Duodenal mucosa (tissue), 2 donors: ENCODE measurements around the gene FAM13A.

Experiments used
- H3K27ac ChIP-seq: one replicate; pipeline ENCODE4 v1.7.0; 2013; ENCODE audit warnings: low read depth, low read length
- H3K27me3 ChIP-seq, 2 donors: one replicate each; pipeline ENCODE4 v1.7.0; 2013; ENCODE audit warnings: low read length in 2 of 2, control low read depth in 1 of 2; ENCODE audit not compliant: insufficient read depth in 2 of 2, control insufficient read depth in 1 of 2
- H3K36me3 ChIP-seq, 2 donors: one replicate each; pipeline ENCODE4 v1.7.0; 2013; ENCODE audit warnings: low read length in 2 of 2, control low read depth in 1 of 2; ENCODE audit not compliant: insufficient read depth in 2 of 2, control insufficient read depth in 1 of 2
- H3K4me1 ChIP-seq, 2 donors: one replicate each; pipeline ENCODE4 v1.7.0; 2013; ENCODE audit warnings: low read length in 2 of 2, control low read depth in 1 of 2; ENCODE audit not compliant: insufficient read depth in 2 of 2, control insufficient read depth in 1 of 2
- H3K4me3 ChIP-seq, 2 donors: one replicate each; pipeline ENCODE4 v1.7.0; 2013; ENCODE audit warnings: low read length in 2 of 2, low read depth in 1 of 2
- H3K9ac ChIP-seq, 2 donors: one replicate each; pipeline ENCODE4 v1.7.0; 2013; ENCODE audit warnings: low read length in 2 of 2, low read depth in 1 of 2
- H3K9me3 ChIP-seq, 2 donors: one replicate each; pipeline ENCODE4 v1.7.0; 2013; ENCODE audit warnings: low read length in 2 of 2, control low read depth in 1 of 2; ENCODE audit not compliant: control insufficient read depth in 1 of 2

FAM13A gene

DNA sequence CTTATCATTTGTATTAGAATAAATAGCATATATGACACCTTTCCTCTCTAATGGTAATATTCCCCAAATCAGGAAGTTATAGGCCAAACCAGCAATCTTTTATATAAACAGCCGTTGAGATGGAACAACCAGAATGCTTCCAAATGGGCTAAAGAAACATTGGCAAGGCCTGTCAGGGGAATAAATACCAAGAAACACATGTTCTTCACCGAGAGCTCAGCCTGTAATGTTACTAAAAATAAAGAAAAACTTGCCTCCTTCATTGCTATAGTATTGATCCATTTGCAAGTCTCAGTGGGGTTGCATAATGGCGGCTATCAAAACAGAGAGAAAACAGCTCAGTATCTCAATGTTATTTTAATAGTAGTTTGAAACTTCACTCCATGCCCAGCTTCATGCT is 104.9 kb downstream of the FAM13A start:
- no peak overlapping the region for H3K9ac ChIP-seq
- H3K4me1 ChIP-seq: peaks cover 0 to 9% of the 10 kb centered on the region in 2 donors
- no peak overlapping the region for H3K27ac ChIP-seq
- no peak overlapping the region for H3K4me3 ChIP-seq
- no peaks in the 10 kb centered on the region for H3K9me3 ChIP-seq
- no peaks in the 10 kb centered on the region for H3K36me3 ChIP-seq
- no peaks in the 10 kb centered on the region for H3K27me3 ChIP-seq

- peaks cover 0 to 9% of the 10 kb centered on the region in 2 donors for H3K4me1 ChIP-seq
- H3K4me3 ChIP-seq: no peak overlapping the region
- no peak overlapping the region for H3K9ac ChIP-seq
- no peaks in the 10 kb centered on the region for H3K36me3 ChIP-seq
- H3K9me3 ChIP-seq: no peaks in the 10 kb centered on the region
- no peaks in the 10 kb centered on the region for H3K27me3 ChIP-seq
- no peak overlapping the region for H3K27ac ChIP-seq
These were observed 107.4 kb downstream of the FAM13A start for GRCh38 chr4:88949605-88950004.

DNA sequence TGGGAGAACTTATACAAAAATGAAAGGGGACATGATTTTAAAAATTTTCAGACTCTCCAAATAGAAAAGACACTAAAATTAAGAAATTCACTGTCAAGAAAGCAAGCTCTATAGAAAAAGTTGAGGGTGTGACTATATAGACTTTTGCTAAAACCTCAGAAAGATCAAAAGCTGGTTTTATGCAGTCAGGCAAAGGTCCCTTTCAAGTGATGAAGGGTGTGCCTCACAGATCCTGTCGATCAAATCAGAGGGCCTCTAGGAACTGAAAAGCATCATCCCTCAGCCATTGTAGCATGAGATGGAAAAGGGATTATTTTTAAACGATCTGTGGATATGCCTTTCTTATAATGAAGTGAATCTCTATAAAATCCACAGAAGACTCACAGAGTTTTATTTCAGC is 116.5 kb downstream of the FAM13A start:
- no peaks in the 10 kb centered on the region for H3K4me1 ChIP-seq
- H3K27me3 ChIP-seq: no peaks in the 10 kb centered on the region
- H3K9me3 ChIP-seq: no peaks in the 10 kb centered on the region
- no peak overlapping the region for H3K27ac ChIP-seq
- H3K9ac ChIP-seq: no peak overlapping the region
- no peak overlapping the region for H3K4me3 ChIP-seq
- no peaks in the 10 kb centered on the region for H3K36me3 ChIP-seq

DNA sequence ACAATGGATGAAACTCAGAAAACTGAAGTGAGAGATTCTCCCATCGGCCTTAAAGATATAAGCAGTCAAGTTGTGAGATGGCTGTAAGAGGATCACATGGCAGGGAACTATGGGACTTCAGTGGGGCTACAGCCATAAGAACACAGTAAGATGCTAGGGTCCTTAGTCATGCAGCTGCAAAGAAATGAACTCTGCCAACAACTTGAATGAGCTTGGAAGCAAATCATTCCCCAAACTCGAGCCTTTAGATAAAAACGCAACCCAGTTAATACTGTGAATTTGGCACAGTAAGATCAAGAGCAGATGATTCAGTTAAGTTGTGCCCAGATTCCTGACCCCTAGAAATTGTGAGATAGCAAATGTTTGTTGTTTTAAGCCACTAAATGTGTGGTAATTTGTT is 117.3 kb downstream of the FAM13A start:
- Histone ChIP-seq H3K36me3 (no peaks in the 10 kb centered on the region), H3K27ac (no peak overlapping the region), H3K9me3 (no peaks in the 10 kb centered on the region), H3K9ac (no peak overlapping the region), H3K27me3 (no peaks in the 10 kb centered on the region), H3K4me3 (no peak overlapping the region), H3K4me1 (no peaks in the 10 kb centered on the region)

GRCh38 chr4:88938138-88938537 is 118.8 kb downstream of the FAM13A start:
- Histone ChIP-seq H3K9ac (no peak overlapping the region), H3K27ac (no peak overlapping the region), H3K27me3 (no peaks in the 10 kb centered on the region), H3K4me3 (no peak overlapping the region), H3K9me3 (no peaks in the 10 kb centered on the region), H3K4me1 (peaks cover 0 to 6% of the 10 kb centered on the region in 2 donors), H3K36me3 (no peaks in the 10 kb centered on the region)

DNA sequence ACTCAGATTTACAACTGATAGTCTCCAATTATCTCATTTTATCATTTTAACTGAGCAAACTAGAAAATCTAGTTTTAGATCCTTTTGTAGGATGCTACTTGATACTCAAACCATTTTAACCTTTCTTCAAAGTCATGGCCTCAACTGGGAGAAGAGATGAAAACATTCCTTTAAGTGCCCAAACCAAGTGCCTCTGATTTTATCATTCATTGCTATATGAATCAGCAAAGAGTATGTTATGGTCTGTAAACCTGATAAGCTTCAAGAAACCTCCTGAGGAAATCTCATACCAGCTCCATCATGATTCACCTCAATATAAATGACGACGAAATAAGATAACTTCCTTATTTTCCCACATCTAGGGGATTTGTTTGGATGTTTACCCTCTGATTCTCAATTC is 119.9 kb downstream of the FAM13A start:
- Histone ChIP-seq H3K36me3 (no peaks in the 10 kb centered on the region), H3K4me3 (no peak overlapping the region), H3K9me3 (no peaks in the 10 kb centered on the region), H3K9ac (no peak overlapping the region), H3K27ac (no peak overlapping the region), H3K4me1 (peaks cover 0 to 7% of the 10 kb centered on the region in 2 donors), H3K27me3 (no peaks in the 10 kb centered on the region)

GRCh38 chr4:88933414-88934160 is 123.4 kb downstream of the FAM13A start:
- no peak overlapping the region for H3K9ac ChIP-seq

GRCh38 chr4:88928852-88929251 is 128.1 kb downstream of the FAM13A start:
- Histone ChIP-seq H3K4me1 (peaks cover 0 to 7% of the 10 kb centered on the region in 2 donors), H3K27ac (no peak overlapping the region), H3K27me3 (no peaks in the 10 kb centered on the region), H3K4me3 (no peak overlapping the region), H3K36me3 (no peaks in the 10 kb centered on the region), H3K9ac (no peak overlapping the region), H3K9me3 (no peaks in the 10 kb centered on the region)

More at GRCh38 chr4:88933414-88934160, 123.4 kb downstream of the FAM13A start:
- Histone ChIP-seq H3K36me3 (no peaks in the 10 kb centered on the region), H3K4me3 (no peak overlapping the region), H3K27ac (no peak overlapping the region), H3K9me3 (no peaks in the 10 kb centered on the region), H3K27me3 (no peaks in the 10 kb centered on the region), H3K4me1 (peaks cover 0 to 7% of the 10 kb centered on the region in 2 donors)

GRCh38 chr4:88927420-88927819 is 129.6 kb downstream of the FAM13A start:
- Histone ChIP-seq H3K36me3 (no peaks in the 10 kb centered on the region), H3K9ac (no peak overlapping the region), H3K27ac (no peak overlapping the region), H3K4me3 (no peak overlapping the region), H3K4me1 (no peaks in the 10 kb centered on the region), H3K27me3 (no peaks in the 10 kb centered on the region), H3K9me3 (no peaks in the 10 kb centered on the region)

- Histone ChIP-seq H3K9me3 (no peaks in the 10 kb centered on the region), H3K36me3 (no peaks in the 10 kb centered on the region), H3K27ac (no peak overlapping the region), H3K4me1 (no peaks in the 10 kb centered on the region), H3K27me3 (no peaks in the 10 kb centered on the region), H3K4me3 (no peak overlapping the region), H3K9ac (no peak overlapping the region)
These were observed 137.9 kb downstream of the FAM13A start for GRCh38 chr4:88919056-88919455.
